Natural killer cell (primary cell): ENCODE results near the gene UBE2G2. TPM values are rescaled to one million over a fixed set of nuclear protein-coding genes. Genes with fewer than 3 reads are reported as not detected.

Source experiments
- ATAC-seq, 3 donors: fragments of 150-1000 bp in 2 of 3; fragments of 200-7000 bp in 1 of 3; cut with Tn5 transposase; 1 replicate in 1 of 3; 2 replicates in 2 of 3; pipeline ENCODE4 v1.10.0; 2021; ENCODE audit warnings: mild to moderate bottlenecking in 2 of 3, moderate library complexity in 2 of 3
- DNase-seq, 2 donors: peaks; one replicate each; pipeline versions ENCODE4 v3.0.0 to v3.0.0-alpha.2; 2013 to 2021; ENCODE audit warnings: mixed read lengths in 1 of 2
- H3K27ac ChIP-seq: one replicate; pipeline ENCODE4 v1.5.1; 2013; ENCODE audit warnings: mild to moderate bottlenecking, low read length
- H3K27me3 ChIP-seq: one replicate; pipeline ENCODE4 v1.6.1; 2013; ENCODE audit warnings: low read length; ENCODE audit not compliant: control insufficient read depth, insufficient read depth
- H3K36me3 ChIP-seq: one replicate; pipeline ENCODE4 v1.6.1; 2013; ENCODE audit warnings: low read length; ENCODE audit not compliant: control insufficient read depth, insufficient read depth
- H3K4me1 ChIP-seq: one replicate; pipeline ENCODE4 v1.6.1; 2013; ENCODE audit warnings: low read length; ENCODE audit not compliant: control insufficient read depth, insufficient read depth
- H3K4me3 ChIP-seq: one replicate; pipeline ENCODE4 v1.5.1; 2013; ENCODE audit warnings: low read length
- H3K9me3 ChIP-seq: one replicate; pipeline ENCODE4 v1.6.1; 2013; ENCODE audit warnings: low read length; ENCODE audit not compliant: control insufficient read depth, insufficient read depth
- H3K27ac Mint-ChIP-seq, 2 donors: one replicate each; pipeline ENCODE4 v1.8.0; 2022; ENCODE audit warnings: mild to moderate bottlenecking in 2 of 2, mixed read lengths in 2 of 2, moderate library complexity in 1 of 2
- H3K27me3 Mint-ChIP-seq, 2 donors: one replicate each; pipeline ENCODE4 v1.8.0; 2022; ENCODE audit warnings: low read depth in 2 of 2, mixed read lengths in 2 of 2
- H3K36me3 Mint-ChIP-seq: one replicate; pipeline ENCODE4 v1.8.0; 2022; ENCODE audit warnings: mixed read lengths
- H3K4me1 Mint-ChIP-seq, 2 donors: one replicate each; pipeline ENCODE4 v1.8.0; 2022; ENCODE audit warnings: mixed read lengths in 2 of 2
- H3K4me3 Mint-ChIP-seq: one replicate; pipeline ENCODE4 v1.8.0; 2022; ENCODE audit warnings: mild to moderate bottlenecking, moderate library complexity, mixed read lengths
- H3K9me3 Mint-ChIP-seq, 2 donors: one replicate each; pipeline ENCODE4 v1.8.0; 2022; ENCODE audit warnings: mixed read lengths in 2 of 2
- WGBS: methylation state at CpG from one replicate; pipeline ENCODE4 v1.1.7; 2013; ENCODE audit warnings: missing lambda C conversion rate; ENCODE audit not compliant: insufficient coverage; 5-methylcytosine and 5-hydroxymethylcytosine counted together
- intact Hi-C: fragments of 100-400 bp; cut with micrococcal nuclease; formaldehyde crosslinking; loops from one replicate; pipeline ENCODE4 v1.14.2; 2022
- total RNA-seq, 4 donors: library from RNA; stranded (reverse); fragments of 120-200 nt in 1 of 4; gene quantifications; one replicate each; pipeline versions ENCODE4 v1.2.3 to v1.2.4, GENCODE V29; 2013 to 2022
- TF ChIP-seq, protein P1 (sequence below): fragments of 200-600 bp; IDR thresholded peaks from one replicate; pipeline ENCODE4 v1.8.0; 2022; ENCODE audit warnings: antibody characterized with exemption

Gene UBE2G2
- total RNA-seq, 3 donors from 2014 or later (not counting 1 experiment from before 2014, with no cell fraction given) = 89.1 to 109 (median 107) TPM

DNA sequence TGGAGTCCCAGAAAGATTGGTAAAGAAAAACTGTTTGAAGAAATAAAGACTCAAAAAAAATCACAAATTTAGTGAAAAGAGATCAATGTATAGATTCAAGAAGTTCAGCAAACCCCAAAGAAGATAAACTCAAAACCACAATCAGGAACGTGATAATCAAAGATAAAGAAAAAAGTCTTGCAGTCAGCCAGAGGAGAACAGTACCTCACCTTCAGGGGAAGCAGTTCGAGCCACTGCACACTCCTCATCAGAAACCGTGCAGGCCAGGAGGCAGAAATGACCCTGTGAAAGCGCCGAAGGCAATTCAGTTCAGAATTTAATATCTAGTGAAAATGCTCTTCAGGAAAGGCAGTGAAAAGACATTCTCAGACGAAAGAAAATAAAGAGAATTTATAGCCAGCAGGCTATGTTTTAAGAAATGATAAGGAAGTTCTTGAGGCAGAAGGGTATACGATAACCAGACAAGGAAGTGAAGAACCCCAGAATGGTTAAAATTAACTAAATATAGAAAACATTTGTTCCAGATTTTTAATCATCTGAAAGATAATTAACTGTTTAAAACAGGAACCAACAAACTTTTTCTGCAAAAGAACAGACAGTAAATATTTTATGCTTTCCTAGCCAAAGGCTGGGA, 29.7 kb upstream of the UBE2G2 start:
- Histone ChIP-seq H3K4me3 (no peak overlapping the region), H3K27me3 (no peaks in the 10 kb centered on the region), H3K36me3 (no peaks in the 10 kb centered on the region), H3K4me1 (peaks cover 12% of the 10 kb centered on the region), H3K27ac (no peak overlapping the region), H3K9me3 (peaks cover 2% of the 10 kb centered on the region)
- no peak for ATAC-seq
- Mint-ChIP-seq H3K27me3 (peaks cover 0 to 7% of the 10 kb centered on the region in 2 donors), H3K27ac (peak overlapping the region in 1 of 2 donors; percentile 66), H3K36me3 (peaks cover 10% of the 10 kb centered on the region), H3K4me1 (peaks cover 22 to 44% of the 10 kb centered on the region in 2 donors), H3K4me3 (no peak overlapping the region), H3K9me3 (peaks cover 5 to 7% of the 10 kb centered on the region in 2 donors)
- 25% methylated on average over 6 of the region's 7 CpGs for WGBS
- DNase-seq = no peak
- TF ChIP-seq, protein P1, sequence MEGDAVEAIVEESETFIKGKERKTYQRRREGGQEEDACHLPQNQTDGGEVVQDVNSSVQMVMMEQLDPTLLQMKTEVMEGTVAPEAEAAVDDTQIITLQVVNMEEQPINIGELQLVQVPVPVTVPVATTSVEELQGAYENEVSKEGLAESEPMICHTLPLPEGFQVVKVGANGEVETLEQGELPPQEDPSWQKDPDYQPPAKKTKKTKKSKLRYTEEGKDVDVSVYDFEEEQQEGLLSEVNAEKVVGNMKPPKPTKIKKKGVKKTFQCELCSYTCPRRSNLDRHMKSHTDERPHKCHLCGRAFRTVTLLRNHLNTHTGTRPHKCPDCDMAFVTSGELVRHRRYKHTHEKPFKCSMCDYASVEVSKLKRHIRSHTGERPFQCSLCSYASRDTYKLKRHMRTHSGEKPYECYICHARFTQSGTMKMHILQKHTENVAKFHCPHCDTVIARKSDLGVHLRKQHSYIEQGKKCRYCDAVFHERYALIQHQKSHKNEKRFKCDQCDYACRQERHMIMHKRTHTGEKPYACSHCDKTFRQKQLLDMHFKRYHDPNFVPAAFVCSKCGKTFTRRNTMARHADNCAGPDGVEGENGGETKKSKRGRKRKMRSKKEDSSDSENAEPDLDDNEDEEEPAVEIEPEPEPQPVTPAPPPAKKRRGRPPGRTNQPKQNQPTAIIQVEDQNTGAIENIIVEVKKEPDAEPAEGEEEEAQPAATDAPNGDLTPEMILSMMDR = no peak
- intact Hi-C loops = no loop called here

DNA sequence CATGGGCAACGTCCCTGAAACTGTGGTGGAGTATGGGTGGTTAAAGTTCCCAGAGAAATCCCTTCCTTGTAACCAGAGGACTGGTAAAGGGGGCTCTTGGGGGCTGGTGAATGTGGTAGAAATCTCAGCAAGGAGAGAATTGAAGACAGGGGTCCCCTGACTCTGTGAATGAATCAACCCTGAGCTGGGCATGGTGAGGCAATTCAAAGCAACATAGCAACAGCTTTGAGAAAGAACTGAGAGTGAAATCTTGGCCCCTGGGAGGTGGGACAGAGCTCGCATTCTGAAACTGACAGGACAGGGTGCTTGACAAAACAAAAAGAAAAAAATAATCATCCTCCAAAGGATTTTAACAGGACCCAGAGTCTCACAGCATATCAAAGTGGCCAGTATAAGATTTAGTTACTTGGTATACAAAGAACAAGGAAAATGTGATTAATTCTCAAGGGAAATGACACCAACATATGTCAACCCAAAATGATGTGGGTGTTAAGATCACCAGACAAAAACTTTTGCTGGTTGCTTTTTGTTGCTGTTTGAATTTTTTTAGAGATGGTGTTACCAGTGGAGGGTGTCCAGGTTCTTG, 28.0 kb upstream of the UBE2G2 start:
- Histone ChIP-seq H3K4me1 (peaks cover 12% of the 10 kb centered on the region), H3K36me3 (no peaks in the 10 kb centered on the region), H3K27ac (no peak overlapping the region), H3K27me3 (no peaks in the 10 kb centered on the region), H3K4me3 (no peak overlapping the region), H3K9me3 (peaks cover 2% of the 10 kb centered on the region)
- no peak for DNase-seq
- Mint-ChIP-seq H3K4me3 (peak overlapping the region; percentile 54), H3K9me3 (peaks cover 5 to 7% of the 10 kb centered on the region in 2 donors), H3K27ac (peak overlapping the region; percentile 75 to 82), H3K4me1 (peaks cover 22 to 44% of the 10 kb centered on the region in 2 donors), H3K36me3 (peaks cover 10% of the 10 kb centered on the region), H3K27me3 (peaks cover 0 to 4% of the 10 kb centered on the region in 2 donors)
- TF ChIP-seq, protein P1 = no peak
- intact Hi-C loops = no loop called here
- ATAC-seq = peak; percentile 86 to 95 (median 91)
- 67% methylated on average over 1 of the region's 2 CpGs for WGBS

DNA sequence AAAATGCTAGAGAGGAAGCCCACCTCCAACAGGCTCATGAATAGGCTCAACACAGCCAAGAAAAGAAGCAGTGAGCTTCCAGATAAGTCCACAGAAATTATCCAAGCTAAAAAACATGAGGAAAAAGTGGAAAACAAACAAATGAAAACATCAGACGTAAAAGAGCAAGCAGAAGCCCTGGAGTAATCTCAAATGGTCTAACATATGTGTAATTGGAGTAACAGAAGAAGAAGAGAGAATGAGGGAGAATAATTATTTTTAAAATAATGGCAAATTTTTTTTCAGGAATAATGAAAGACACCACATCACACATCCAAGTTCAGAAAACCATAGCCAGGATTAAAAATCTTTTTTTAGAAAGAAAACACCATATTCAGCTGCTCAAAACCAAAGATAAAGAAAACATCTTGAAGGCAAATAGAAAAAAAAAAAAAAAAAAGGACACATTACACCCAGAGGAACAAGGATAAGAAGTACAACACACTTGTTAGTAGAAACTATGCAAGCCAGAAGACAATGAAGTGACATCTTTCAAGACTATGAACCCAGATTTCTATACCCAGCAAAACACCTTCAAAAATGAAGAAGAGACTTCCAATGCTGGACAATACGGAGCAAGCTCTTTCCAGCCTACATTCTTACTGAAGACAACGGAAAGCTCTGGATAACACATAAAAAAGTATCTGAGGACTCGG, 26.9 kb upstream of the UBE2G2 start:
- ATAC-seq = no peak
- 98% methylated on average over 3 of the region's 4 CpGs for WGBS
- Mint-ChIP-seq H3K4me1 (peaks cover 22 to 44% of the 10 kb centered on the region in 2 donors), H3K9me3 (peaks cover 5 to 7% of the 10 kb centered on the region in 2 donors), H3K4me3 (peak overlapping the region; percentile 42), H3K36me3 (peaks cover 10% of the 10 kb centered on the region), H3K27me3 (peaks cover 0 to 7% of the 10 kb centered on the region in 2 donors), H3K27ac (peak overlapping the region in 1 of 2 donors; percentile 76)
- no peaks in the 10 kb centered on the region for H3K27me3 ChIP-seq
- H3K4me3 ChIP-seq = no peak overlapping the region
- TF ChIP-seq, protein P1 = no peak
- no peaks in the 10 kb centered on the region for H3K36me3 ChIP-seq
- DNase-seq = no peak
- intact Hi-C loops = no loop called here
- no peak overlapping the region for H3K27ac ChIP-seq
- H3K4me1 ChIP-seq = peaks cover 12% of the 10 kb centered on the region
- peaks cover 2% of the 10 kb centered on the region for H3K9me3 ChIP-seq
